DOHH2 (cell line): ENCODE measurements around the gene SUMO4.

Experiments
- EZH2phosphoT487 ChIP-seq: fragments of 200-600 bp; sonication (generic); IDR thresholded peaks from 2 replicates; pipeline ENCODE4 v1.6.1; 2017; ENCODE audit warnings: borderline replicate concordance, mild to moderate bottlenecking, antibody characterized with exemption, low read length, moderate library complexity, mixed read lengths
- TF ChIP-seq, protein P1 (sequence below): fragments of 200-600 bp; sonication (generic); IDR thresholded peaks from one replicate; pipeline ENCODE4 v1.5.1; 2014; ENCODE audit warnings: antibody characterized with exemption, mild to moderate bottlenecking, low read depth, low read length; ENCODE audit not compliant: poor library complexity, severe bottlenecking

DNA sequence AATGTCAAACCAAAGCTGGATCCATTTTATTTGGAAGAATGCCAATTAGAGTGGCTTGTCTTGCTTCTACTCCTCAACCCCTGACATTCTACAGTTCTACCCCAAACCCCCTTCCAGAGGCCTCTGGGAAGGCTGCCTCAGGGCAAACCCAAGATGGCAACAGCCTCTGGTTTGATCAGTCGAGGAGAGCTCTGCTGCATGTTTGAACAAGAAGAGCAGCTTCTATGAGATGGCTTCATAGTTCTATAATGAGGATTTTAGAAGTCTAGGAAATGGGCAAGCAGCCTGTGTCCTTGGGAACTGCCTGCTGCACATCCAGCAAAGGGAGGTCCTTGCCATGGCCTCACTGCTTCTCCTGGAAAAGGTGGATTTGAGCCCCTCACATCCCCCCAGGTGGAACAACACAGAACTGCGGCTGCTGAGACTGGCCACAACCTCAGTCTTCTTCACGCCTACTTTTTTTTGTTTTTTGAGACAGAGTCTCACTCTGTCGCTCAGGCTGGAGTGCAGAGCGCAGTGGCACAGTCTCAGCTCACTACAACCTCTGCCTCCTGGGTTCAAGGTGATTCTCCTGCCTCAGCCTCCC lies 46.8 kb downstream of the SUMO4 start:
- TF ChIP-seq, protein P1, sequence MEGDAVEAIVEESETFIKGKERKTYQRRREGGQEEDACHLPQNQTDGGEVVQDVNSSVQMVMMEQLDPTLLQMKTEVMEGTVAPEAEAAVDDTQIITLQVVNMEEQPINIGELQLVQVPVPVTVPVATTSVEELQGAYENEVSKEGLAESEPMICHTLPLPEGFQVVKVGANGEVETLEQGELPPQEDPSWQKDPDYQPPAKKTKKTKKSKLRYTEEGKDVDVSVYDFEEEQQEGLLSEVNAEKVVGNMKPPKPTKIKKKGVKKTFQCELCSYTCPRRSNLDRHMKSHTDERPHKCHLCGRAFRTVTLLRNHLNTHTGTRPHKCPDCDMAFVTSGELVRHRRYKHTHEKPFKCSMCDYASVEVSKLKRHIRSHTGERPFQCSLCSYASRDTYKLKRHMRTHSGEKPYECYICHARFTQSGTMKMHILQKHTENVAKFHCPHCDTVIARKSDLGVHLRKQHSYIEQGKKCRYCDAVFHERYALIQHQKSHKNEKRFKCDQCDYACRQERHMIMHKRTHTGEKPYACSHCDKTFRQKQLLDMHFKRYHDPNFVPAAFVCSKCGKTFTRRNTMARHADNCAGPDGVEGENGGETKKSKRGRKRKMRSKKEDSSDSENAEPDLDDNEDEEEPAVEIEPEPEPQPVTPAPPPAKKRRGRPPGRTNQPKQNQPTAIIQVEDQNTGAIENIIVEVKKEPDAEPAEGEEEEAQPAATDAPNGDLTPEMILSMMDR: no peak
- TF ChIP-seq EZH2phosphoT487: no peak
